A673 (cell line): ENCODE results near the gene CLN6.

Experiments
- EZH2 ChIP-seq: fragments of 200-600 bp; sonication (generic); IDR thresholded peaks from 2 replicates; pipeline ENCODE4 v1.6.1; 2017; ENCODE audit warnings: borderline replicate concordance, low read depth, mild to moderate bottlenecking, mixed read lengths, antibody characterized with exemption, low read length; ENCODE audit not compliant: poor library complexity, severe bottlenecking
- TF ChIP-seq, protein P1 (sequence below): fragments of 300-800, 200-600 bp; sonication (generic); conservative IDR thresholded peaks from 2 replicates; pipeline ENCODE4 v1.5.1; 2017; ENCODE audit warnings: low read depth, mild to moderate bottlenecking, antibody characterized with exemption, low read length, moderate library complexity, mixed read lengths

DNA sequence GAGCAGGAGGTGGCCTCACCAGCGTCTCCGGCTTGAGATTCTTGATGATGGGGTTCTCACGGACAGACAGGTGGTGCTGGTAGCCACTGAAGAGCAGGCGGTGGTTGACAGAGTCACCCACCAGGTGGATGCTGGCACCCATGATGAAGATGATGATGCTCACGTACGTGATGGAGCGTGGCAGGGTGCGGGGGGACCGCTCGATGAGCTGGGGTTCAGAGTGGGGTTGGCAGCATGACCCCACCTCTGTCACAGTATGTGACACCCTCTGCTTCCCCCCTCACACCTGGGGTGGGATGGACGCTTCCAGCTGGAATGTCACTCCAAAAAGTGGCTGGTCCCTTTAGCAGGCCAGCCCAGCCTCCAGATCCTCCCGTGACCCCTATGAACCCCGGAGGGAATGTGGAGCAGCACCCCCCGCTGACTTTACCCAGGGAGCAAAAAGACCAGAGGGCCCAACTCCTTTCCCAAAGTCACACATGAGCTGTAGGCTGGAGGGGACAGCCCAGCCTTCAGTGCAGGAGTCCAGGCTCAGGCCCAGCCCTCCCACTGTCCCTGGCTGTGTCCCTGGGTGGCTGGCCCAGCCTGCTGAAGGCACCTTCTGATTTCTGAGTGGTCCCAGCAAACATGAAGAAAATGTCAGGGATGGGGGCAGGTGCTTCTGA is 17.7 kb downstream of the CLN6 start:
- TF ChIP-seq, protein P1, sequence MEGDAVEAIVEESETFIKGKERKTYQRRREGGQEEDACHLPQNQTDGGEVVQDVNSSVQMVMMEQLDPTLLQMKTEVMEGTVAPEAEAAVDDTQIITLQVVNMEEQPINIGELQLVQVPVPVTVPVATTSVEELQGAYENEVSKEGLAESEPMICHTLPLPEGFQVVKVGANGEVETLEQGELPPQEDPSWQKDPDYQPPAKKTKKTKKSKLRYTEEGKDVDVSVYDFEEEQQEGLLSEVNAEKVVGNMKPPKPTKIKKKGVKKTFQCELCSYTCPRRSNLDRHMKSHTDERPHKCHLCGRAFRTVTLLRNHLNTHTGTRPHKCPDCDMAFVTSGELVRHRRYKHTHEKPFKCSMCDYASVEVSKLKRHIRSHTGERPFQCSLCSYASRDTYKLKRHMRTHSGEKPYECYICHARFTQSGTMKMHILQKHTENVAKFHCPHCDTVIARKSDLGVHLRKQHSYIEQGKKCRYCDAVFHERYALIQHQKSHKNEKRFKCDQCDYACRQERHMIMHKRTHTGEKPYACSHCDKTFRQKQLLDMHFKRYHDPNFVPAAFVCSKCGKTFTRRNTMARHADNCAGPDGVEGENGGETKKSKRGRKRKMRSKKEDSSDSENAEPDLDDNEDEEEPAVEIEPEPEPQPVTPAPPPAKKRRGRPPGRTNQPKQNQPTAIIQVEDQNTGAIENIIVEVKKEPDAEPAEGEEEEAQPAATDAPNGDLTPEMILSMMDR = no peak
- no peak for TF ChIP-seq EZH2
